Endothelial cell of umbilical vein (primary cell): ENCODE measurements around the gene PPP1R16B.

Source experiments
- EZH2 ChIP-seq: IDR thresholded peaks from 2 replicates; pipeline ENCODE4 v1.6.1; 2012; ENCODE audit warnings: borderline replicate concordance, low read depth, mild to moderate bottlenecking, moderate library complexity, low read length, inconsistent platforms; ENCODE audit not compliant: severe bottlenecking
- JUN ChIP-seq: IDR thresholded peaks from 2 replicates; pipeline ENCODE4 v1.6.1; 2011; ENCODE audit warnings: borderline replicate concordance, low read depth; ENCODE audit not compliant: insufficient read length, insufficient read depth
- POLR2A ChIP-seq: IDR thresholded peaks from 2 replicates; pipeline ENCODE4 v1.6.1; 2012; ENCODE audit warnings: low read depth, mild to moderate bottlenecking, control low read depth, low read length
- POLR2AphosphoS5 ChIP-seq: IDR thresholded peaks from 2 replicates; pipeline ENCODE4 v1.6.1; 2012; ENCODE audit warnings: low read depth, mild to moderate bottlenecking, control low read depth, low read length, moderate library complexity; ENCODE audit not compliant: insufficient read depth
- TF ChIP-seq, protein P1 (sequence below), 2 donors: IDR thresholded peaks; 1 replicate in 1 of 2; 2 replicates in 1 of 2; pipeline ENCODE4 v1.5.1; 2011; ENCODE audit warnings: low read length in 2 of 2, mild to moderate bottlenecking in 2 of 2, moderate library complexity in 2 of 2, control low read depth in 1 of 2, inconsistent platforms in 1 of 2, low read depth in 1 of 2; ENCODE audit not compliant: insufficient read depth in 1 of 2; ENCODE audit errors: extremely low read depth in 1 of 2
- TF ChIP-seq, protein P2 (sequence below): IDR thresholded peaks from 2 replicates; pipeline ENCODE4 v1.6.1; 2011; ENCODE audit not compliant: insufficient read depth, insufficient read length

DNA sequence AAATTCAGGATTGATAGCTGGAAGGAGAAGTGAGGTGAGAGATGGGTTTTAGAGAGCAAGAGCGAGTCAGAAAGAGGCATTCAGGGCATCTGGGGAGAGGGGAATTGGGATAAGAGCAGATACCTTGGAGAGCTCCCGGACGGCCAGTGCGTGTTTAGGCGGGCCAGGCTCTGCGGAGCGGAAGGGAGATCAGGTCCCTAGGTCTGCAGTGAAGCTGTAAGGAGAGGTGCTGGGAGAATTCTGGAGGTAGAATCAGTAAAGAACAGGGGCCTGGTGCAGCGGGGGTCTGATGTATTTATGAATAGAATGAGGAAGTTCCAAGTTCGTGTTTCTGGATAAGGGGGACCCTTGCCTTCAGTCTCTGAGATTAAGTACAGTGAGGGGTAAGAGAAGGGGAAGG lies 73.4 kb downstream of the PPP1R16B start:
- TF ChIP-seq, protein P1, sequence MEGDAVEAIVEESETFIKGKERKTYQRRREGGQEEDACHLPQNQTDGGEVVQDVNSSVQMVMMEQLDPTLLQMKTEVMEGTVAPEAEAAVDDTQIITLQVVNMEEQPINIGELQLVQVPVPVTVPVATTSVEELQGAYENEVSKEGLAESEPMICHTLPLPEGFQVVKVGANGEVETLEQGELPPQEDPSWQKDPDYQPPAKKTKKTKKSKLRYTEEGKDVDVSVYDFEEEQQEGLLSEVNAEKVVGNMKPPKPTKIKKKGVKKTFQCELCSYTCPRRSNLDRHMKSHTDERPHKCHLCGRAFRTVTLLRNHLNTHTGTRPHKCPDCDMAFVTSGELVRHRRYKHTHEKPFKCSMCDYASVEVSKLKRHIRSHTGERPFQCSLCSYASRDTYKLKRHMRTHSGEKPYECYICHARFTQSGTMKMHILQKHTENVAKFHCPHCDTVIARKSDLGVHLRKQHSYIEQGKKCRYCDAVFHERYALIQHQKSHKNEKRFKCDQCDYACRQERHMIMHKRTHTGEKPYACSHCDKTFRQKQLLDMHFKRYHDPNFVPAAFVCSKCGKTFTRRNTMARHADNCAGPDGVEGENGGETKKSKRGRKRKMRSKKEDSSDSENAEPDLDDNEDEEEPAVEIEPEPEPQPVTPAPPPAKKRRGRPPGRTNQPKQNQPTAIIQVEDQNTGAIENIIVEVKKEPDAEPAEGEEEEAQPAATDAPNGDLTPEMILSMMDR (IDR thresholded peaks at IDR 0.05; ENCODE audit: extremely low read depth in 1 of 2, insufficient read depth in 1 of 2, low read depth in 1 of 2, low read length in 2 of 2) = no peak
- TF ChIP-seq POLR2AphosphoS5 (no peak), JUN (no peak), POLR2A (no peak), EZH2 (no peak)
- TF ChIP-seq, protein P2, sequence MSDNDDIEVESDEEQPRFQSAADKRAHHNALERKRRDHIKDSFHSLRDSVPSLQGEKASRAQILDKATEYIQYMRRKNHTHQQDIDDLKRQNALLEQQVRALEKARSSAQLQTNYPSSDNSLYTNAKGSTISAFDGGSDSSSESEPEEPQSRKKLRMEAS = no peak
